NT2/D1 (cell line): ENCODE results near the gene HOXA10.

Experiments
- DNase-seq: peaks from one replicate; pipeline ENCODE4 v3.0.0-alpha.2; 2011; ENCODE audit warnings: low read depth, low spot score
- H3K27me3 ChIP-seq: 2 replicates; pipeline ENCODE4 v1.6.0; 2011; ENCODE audit warnings: mild to moderate bottlenecking; ENCODE audit not compliant: insufficient read length, insufficient read depth
- H3K36me3 ChIP-seq: 2 replicates; pipeline ENCODE4 v1.6.1; 2011; ENCODE audit warnings: mild to moderate bottlenecking, low read length, mixed read lengths; ENCODE audit not compliant: insufficient read depth, insufficient read length
- H3K4me1 ChIP-seq: 2 replicates; pipeline ENCODE4 v1.5.1; 2011; ENCODE audit not compliant: insufficient read depth, insufficient read length
- H3K4me3 ChIP-seq: 2 replicates; pipeline ENCODE4 v1.5.1; 2011; ENCODE audit warnings: low read depth; ENCODE audit not compliant: insufficient read length
- H3K9ac ChIP-seq: 2 replicates; pipeline ENCODE4 v1.6.0; 2011; ENCODE audit warnings: low read depth; ENCODE audit not compliant: insufficient read length
- H3K9me3 ChIP-seq: 2 replicates; pipeline ENCODE4 v1.5.1; 2011; ENCODE audit warnings: mild to moderate bottlenecking, low read length; ENCODE audit not compliant: insufficient read depth
- SUZ12 ChIP-seq: IDR thresholded peaks from 2 replicates; pipeline ENCODE4 v1.6.1; 2011; ENCODE audit not compliant: insufficient read length, insufficient read depth; ENCODE audit errors: extremely low read depth
- YY1 ChIP-seq: IDR thresholded peaks from 2 replicates; pipeline ENCODE4 v1.6.1; 2011; ENCODE audit not compliant: insufficient read length, insufficient read depth
- ZNF274 ChIP-seq: IDR thresholded peaks from 2 replicates; pipeline ENCODE4 v1.6.1; 2011; ENCODE audit warnings: mild to moderate bottlenecking, low read depth, low read length

The HOXA10 gene

DNA sequence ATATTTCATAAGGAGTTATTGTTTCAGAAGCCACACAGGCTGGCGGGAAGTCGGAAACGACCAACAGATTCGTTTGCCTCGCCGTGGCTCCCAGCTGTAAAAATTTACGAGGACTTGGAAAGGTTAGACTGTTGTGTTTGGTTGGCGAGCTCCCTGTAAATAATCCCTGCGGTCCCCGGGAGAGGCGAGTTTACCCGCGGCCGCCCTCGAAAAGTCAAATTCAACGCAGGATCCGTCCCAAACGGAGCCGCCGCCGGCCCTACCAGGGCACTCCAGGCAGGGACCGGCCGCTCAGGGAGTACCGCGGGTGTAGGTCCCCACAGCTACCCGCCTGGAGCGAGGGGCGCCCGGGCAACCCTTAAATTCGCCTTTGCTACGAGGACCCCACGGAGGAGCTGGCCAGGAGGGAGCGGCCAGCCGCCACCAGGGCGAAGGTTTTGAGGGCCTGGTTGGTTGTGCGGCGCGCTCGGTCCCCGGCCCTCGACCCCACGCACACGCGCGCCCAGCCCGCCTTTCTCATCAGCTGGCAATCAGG, 8.1 kb downstream of the HOXA10 start:
- Histone ChIP-seq H3K4me3 (peak overlapping the region; percentile 4), H3K9ac (peak overlapping the region; percentile 21), H3K4me1 (peaks cover 15% of the 10 kb centered on the region), H3K27me3 (peaks cover 100% of the 10 kb centered on the region), H3K9me3 (no peaks in the 10 kb centered on the region), H3K36me3 (no peaks in the 10 kb centered on the region)
- no peak for DNase-seq
- TF ChIP-seq SUZ12, result peak; percentile 100
- TF ChIP-seq YY1, result no peak
- TF ChIP-seq ZNF274, result no peak

DNA sequence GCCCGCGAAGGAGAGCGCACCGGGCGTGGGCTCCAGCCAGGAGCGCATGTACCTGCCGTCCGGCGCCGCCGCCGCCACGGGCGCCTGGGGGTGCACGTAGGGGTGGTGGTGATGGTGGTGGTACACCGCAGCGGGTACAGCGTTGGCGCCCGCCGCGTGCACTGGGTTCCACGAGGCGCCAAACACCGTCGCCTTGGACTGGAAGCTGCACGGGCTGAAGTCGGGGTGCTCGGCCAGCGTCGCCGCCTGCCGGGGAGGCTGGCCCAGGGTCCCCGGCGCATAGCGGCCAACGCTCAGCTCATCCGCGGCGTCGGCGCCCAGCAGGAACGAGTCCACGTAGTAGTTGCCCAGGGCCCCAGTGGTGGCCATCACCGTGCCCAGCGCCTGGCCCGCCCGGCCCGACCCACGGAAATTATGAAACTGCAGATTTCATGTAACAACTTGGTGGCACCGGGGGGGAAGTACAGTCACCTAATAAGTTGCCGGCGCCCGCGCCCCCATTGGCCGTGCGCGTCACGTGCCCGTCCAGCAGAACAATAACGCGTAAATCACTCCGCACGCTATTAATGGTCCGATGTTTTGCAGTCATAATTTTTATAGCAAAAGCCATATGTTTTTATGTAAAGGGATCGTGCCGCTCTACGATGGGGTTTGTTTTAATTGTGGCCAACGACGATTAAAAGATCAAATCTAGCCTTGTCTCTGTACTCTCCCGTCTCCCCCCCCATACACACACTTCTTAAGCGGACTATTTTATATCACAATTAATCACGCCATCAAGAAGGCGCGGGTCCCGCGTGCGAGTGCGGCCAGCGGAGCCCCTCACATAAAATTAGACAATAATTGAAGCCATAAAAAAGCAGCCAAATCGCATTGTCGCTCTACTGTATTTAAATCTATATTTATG, 8.8 kb downstream of the HOXA10 start, which contains the start of gene HOXA9:
Gene HOXA9, minus strand, starts transcription at position 449 of the 907 bp plus-strand sequence. Its CDS starts 80 bp downstream, at position 369.
- H3K36me3 ChIP-seq, result no peaks in the 10 kb centered on the region
- no peak for DNase-seq
- peaks cover 100% of the 10 kb centered on the region for H3K27me3 ChIP-seq
- H3K9me3 ChIP-seq, result no peaks in the 10 kb centered on the region
- H3K4me3 ChIP-seq, result peak within 1 kb of the TSS; percentile 32
- no peak for TF ChIP-seq YY1
- peak; percentile 60 for TF ChIP-seq SUZ12
- H3K4me1 ChIP-seq, result peaks cover 17% of the 10 kb centered on the region
- peak within 1 kb of the TSS; percentile 42 for H3K9ac ChIP-seq

DNA sequence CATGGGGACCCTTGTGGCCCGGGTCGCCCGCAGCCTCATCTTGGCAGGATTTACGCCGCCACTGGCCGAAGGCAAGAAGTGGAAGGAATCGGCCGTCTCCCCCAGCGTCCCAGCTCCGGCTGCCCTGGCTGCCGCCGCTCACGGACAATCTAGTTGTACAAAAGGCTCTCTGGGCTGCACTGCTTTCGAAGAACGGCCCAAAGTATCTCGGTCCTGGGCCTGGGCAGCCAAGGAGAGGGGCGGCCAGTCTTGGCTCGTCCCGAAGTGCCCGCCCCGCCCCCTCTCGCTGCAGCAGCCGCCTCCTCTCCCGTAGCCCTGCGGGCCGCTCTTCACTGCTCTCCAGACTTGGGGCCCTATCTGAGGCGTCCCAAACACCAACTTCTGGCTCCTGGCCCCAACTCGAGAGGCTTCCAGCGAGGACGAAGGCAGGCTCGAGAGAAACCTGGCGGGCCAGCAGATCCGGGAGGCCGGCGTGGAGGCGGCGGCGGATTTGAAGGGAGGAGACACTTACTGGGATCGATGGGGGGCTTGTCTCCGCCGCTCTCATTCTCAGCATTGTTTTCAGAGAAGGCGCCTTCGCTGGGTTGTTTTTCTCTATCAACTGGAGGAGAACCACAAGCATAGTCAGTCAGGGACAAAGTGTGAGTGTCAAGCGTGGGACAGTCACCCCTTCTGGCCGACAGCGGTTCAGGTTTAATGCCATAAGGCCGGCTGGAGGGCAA, 9.6 kb downstream of the HOXA10 start:
- peak overlapping the region; percentile 32 for H3K4me3 ChIP-seq
- H3K9me3 ChIP-seq, result no peaks in the 10 kb centered on the region
- H3K27me3 ChIP-seq, result peaks cover 100% of the 10 kb centered on the region
- no peaks in the 10 kb centered on the region for H3K36me3 ChIP-seq
- H3K4me1 ChIP-seq, result peaks cover 18% of the 10 kb centered on the region
- peak overlapping the region; percentile 42 for H3K9ac ChIP-seq
- TF ChIP-seq SUZ12 (peak; percentile 61), YY1 (no peak), ZNF274 (no peak)
- DNase-seq, result no peak

DNA sequence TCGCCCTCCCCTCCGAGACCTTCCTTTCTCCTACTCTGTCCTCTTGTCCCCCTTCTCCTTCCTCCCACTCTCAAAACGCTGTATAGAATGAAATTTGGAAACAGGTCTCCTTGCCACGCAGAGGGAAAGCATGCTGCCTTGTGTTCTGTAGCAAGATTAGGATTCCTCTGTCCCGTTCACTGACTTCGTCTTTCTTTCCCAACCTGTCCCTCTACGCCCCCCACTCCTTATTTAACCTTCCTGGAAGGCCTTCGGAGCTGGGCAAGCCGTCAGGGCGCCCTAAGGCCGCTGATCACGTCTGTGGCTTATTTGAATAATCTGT, 10.1 kb downstream of the HOXA10 start:
- Histone ChIP-seq H3K27me3 (peaks cover 100% of the 10 kb centered on the region), H3K9ac (no peak overlapping the region), H3K4me1 (peaks cover 16% of the 10 kb centered on the region), H3K9me3 (no peaks in the 10 kb centered on the region), H3K4me3 (peak overlapping the region; percentile 32), H3K36me3 (no peaks in the 10 kb centered on the region)
- no peak for DNase-seq
- TF ChIP-seq ZNF274 (no peak), SUZ12 (no peak), YY1 (no peak)

DNA sequence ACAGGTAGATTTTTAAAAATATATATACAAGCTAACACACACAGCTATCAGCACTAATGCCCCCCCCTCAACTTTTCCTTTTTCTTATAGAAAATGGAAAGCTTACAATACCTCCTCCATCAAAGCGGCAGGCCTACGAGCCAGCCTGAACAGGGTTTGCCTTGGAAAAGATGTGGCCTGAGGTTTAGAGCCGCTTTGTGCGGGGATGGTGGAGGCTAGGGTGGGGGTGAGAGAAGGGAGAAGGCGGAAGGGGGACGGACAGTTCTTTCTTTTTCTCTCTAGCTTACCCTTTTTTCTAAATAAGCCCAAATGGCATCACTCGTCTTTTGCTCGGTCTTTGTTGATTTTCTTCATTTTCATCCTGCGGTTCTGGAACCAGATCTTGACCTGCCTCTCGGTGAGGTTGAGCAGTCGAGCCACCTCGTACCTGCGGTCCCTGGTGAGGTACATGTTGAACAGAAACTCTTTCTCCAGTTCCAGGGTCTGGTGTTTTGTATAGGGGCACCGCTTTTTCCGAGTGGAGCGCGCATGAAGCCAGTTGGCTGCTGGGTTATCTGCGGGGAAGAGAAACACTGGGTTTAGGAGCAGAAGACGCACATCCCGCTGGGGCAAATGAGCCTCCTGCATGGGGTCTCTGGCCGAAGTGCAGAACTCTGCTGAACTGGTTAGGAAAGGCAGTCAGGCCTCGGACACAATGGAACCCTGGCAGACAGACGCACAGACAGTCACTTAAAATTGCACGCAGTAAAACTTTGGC, 10.7 kb downstream of the HOXA10 start:
- H3K9me3 ChIP-seq, result no peaks in the 10 kb centered on the region
- peaks cover 16% of the 10 kb centered on the region for H3K4me1 ChIP-seq
- no peak for TF ChIP-seq YY1
- no peak for TF ChIP-seq ZNF274
- TF ChIP-seq SUZ12, result no peak
- no peaks in the 10 kb centered on the region for H3K36me3 ChIP-seq
- H3K4me3 ChIP-seq, result no peak overlapping the region
- DNase-seq, result no peak
- no peak overlapping the region for H3K9ac ChIP-seq
- H3K27me3 ChIP-seq, result peaks cover 100% of the 10 kb centered on the region

DNA sequence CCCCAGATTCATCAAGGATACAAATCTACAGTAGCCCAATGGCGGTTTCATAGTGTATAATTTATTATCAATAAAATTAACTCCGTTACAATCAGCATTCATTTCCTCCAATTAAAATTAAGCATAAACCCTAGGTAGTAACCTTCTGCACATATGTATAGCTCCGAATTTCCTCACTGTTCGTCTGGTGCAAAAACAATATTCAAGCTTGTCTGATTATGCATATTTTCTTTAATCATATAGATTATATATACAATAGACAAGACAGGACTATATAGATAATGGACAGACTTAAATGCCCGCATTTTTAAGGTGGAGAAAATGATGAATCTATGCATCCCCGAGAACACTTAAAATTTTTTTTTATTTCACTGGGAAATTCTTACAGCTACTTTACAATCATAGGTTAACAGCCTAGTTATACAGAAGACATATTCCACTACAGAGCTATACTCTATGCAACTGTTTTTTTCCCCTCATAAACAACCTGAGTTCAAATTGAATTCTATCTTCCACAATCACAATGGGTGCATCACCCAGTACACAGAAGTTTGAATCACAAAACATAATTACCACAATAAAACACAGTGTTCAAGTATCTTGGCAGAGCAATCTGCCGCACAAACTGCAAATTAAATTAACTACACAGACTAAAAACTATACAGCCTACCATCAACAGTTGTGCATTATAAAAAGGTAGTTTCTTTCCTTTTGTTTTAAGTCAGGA, 11.4 kb downstream of the HOXA10 start:
- Histone ChIP-seq H3K9me3 (peaks cover 1% of the 10 kb centered on the region; the same call in 1 of the 2 replicates), H3K36me3 (no peaks in the 10 kb centered on the region), H3K4me3 (no peak overlapping the region), H3K4me1 (peaks cover 16% of the 10 kb centered on the region), H3K27me3 (peaks cover 100% of the 10 kb centered on the region), H3K9ac (no peak overlapping the region)
- no peak for DNase-seq
- TF ChIP-seq SUZ12 (no peak), YY1 (no peak), ZNF274 (no peak)
